T-helper 17 cell (primary cell): Measurements from ENCODE around the gene JSRP1. TPM values are rescaled to one million over a fixed set of nuclear protein-coding genes. Genes with fewer than 3 reads are reported as not detected.
A peak's percentile ranks its signal among the peaks of the same experiment; 100 is the strongest.

Experiments
- ATAC-seq: fragments of 150-1000 bp; cut with Tn5 transposase; 2 replicates; pipeline ENCODE4 v1.10.0; 2021; ENCODE audit warnings: mild to moderate bottlenecking, moderate library complexity
- DNase-seq, 3 donors: peaks; one replicate each; pipeline versions ENCODE4 v3.0.0 to v3.0.0-alpha.2; 2020 to 2021
- H3K9me3 ChIP-seq: one replicate; pipeline ENCODE4 v1.7.0; 2013; ENCODE audit warnings: low read length, mild to moderate bottlenecking; ENCODE audit not compliant: control insufficient read depth, poor library complexity, severe bottlenecking
- H3K27ac Mint-ChIP-seq: one replicate; pipeline ENCODE4 v1.8.0; 2022; ENCODE audit warnings: mild to moderate bottlenecking, moderate library complexity, mixed read lengths
- H3K27me3 Mint-ChIP-seq: one replicate; pipeline ENCODE4 v1.8.0; 2022; ENCODE audit warnings: mixed read lengths
- H3K36me3 Mint-ChIP-seq: one replicate; pipeline ENCODE4 v1.8.0; 2022; ENCODE audit warnings: low read depth, mixed read lengths
- H3K4me1 Mint-ChIP-seq: one replicate; pipeline ENCODE4 v1.8.0; 2022; ENCODE audit warnings: mild to moderate bottlenecking, mixed read lengths
- H3K4me3 Mint-ChIP-seq: one replicate; pipeline ENCODE4 v1.8.0; 2022; ENCODE audit warnings: mild to moderate bottlenecking, moderate library complexity, mixed read lengths
- total RNA-seq, 4 donors: library from RNA in 2 of 4; stranded (reverse) in 2 of 4; gene quantifications; one replicate each; pipeline ENCODE4 v1.2.3 and lab custom pipeline; 2022 to 2026

The JSRP1 gene
- total RNA-seq, 2 donors from 2014 or later: 0.55 to 1.0 TPM

DNA sequence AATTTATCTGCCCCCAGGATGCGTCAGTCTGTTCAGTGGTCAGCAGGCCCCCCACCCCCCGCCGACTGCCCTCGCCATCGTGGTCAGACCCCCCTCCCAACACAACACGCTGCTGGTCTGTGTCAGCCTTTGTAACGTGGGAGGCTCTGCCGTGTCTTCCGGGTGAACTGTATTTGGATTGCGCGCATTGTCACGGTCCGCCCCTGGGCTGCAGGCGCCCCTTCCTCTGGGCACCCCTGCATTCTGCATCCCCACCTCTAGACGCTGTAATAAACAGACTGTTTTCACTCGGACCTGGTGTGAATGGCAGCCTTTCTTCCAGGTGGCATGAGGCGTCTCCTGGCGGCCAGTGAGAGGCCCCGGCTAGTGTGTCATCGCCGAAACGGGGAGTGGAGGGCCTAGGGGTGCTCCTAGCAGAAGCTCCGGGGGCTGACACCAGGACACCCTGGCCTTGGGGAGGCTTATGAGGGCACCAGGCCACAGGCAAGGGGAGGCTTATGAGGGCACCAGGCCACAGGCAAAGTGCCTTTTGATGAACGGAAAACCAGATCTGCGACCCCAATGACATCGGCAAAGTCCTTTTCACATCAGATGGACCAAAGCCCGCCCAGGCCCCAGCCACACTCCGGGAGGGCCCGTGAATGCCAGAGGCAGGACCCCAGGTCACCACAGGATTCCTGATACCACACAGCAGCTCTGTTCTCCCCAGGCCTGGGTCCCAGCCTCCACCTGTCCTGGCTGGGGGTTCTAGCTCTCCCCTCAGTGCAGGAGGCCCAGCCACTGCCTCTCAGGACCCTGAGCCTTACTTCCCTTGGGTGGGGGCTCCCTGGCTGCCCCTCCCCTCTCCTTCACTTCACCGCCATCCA is 23.7 kb downstream of the JSRP1 start:
- no peaks in the 10 kb centered on the region for H3K27me3 Mint-ChIP-seq
- no peaks in the 10 kb centered on the region for H3K36me3 Mint-ChIP-seq
- ATAC-seq: no peak
- H3K4me1 Mint-ChIP-seq: peaks cover 24% of the 10 kb centered on the region
- DNase-seq: no peak
- no peak overlapping the region for H3K4me3 Mint-ChIP-seq
- H3K27ac Mint-ChIP-seq: peak overlapping the region; percentile 83
- H3K9me3 ChIP-seq: no peaks in the 10 kb centered on the region

- no peak for ATAC-seq
- no peak for DNase-seq
- peaks cover 23% of the 10 kb centered on the region for H3K4me1 Mint-ChIP-seq
- peak overlapping the region; percentile 32 for H3K27ac Mint-ChIP-seq
- H3K9me3 ChIP-seq: no peaks in the 10 kb centered on the region
- H3K4me3 Mint-ChIP-seq: no peak overlapping the region
- H3K27me3 Mint-ChIP-seq: no peaks in the 10 kb centered on the region
- no peaks in the 10 kb centered on the region for H3K36me3 Mint-ChIP-seq
These were observed 24.5 kb downstream of the JSRP1 start for GRCh38 chr19:2231621-2232221.

DNA sequence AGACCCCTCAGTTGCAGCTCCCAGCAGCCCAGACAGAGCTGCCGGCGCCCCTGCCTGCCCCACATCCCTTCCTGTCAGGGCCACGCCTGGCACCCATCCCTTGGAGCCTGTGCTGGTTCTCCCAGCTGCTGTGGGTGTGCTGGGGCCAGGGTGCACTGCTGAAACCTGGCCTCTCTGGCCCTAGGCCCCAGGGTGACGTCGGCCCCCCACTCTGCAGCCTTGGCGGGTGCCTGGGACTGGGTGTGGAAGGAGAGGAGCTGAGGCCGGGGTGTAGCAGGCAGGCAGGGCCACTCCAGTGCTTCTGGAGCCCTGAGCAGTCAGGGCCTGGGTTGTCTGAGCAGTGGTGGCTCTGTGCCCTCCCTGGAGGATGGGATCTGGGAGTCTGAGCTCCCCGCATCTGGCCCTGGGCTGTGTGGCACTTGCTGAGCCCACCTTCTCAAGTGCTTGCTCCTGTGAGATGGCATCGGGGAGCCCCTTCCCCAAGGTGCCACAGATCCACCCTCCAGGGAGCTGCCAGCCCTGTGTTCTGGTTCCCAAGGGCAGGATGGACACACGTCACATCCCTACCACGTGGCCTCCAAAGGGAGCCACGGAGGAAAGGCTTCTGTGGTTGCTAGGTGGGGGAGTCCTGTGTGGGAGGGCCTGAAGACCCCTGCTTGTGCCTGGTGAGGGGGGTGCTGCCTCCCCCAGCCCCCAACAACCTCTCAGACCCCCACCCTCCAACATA is 25.2 kb downstream of the JSRP1 start:
- Mint-ChIP-seq H3K27ac (no peak overlapping the region), H3K4me3 (no peak overlapping the region), H3K4me1 (peaks cover 18% of the 10 kb centered on the region), H3K36me3 (no peaks in the 10 kb centered on the region), H3K27me3 (no peaks in the 10 kb centered on the region)
- no peaks in the 10 kb centered on the region for H3K9me3 ChIP-seq
- DNase-seq (no peak), ATAC-seq (no peak)

DNA sequence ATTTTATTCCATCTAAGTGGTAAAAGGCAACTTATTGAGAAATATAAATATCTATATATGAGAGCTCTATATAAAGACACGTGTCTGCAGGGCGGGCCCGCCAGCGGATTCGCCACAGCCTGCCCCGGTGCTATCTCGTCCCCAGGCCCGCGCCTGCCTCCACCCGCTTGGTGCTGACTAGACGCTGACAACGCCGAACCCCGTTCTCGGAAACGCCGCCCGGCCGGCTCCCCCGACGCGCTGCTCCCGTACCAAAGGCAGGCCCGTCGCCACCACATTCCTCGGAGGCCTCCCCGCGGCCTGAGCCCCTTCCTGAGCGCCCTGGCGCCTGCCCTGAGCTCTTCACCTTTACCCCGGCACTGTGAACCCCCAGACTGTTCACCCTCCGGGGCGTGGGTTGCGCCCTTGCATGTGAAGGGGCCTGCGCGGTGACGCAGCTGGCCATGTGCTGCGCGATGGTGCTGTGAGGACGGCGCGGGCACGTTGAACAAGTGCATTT is 26.1 kb downstream of the JSRP1 start:
- no peaks in the 10 kb centered on the region for H3K9me3 ChIP-seq
- ATAC-seq (no peak), DNase-seq (no peak)
- no peak overlapping the region for H3K4me3 Mint-ChIP-seq
- H3K4me1 Mint-ChIP-seq: peaks cover 14% of the 10 kb centered on the region
- H3K27ac Mint-ChIP-seq: peak overlapping the region; percentile 37
- H3K36me3 Mint-ChIP-seq: peaks cover 2% of the 10 kb centered on the region
- H3K27me3 Mint-ChIP-seq: no peaks in the 10 kb centered on the region

DNA sequence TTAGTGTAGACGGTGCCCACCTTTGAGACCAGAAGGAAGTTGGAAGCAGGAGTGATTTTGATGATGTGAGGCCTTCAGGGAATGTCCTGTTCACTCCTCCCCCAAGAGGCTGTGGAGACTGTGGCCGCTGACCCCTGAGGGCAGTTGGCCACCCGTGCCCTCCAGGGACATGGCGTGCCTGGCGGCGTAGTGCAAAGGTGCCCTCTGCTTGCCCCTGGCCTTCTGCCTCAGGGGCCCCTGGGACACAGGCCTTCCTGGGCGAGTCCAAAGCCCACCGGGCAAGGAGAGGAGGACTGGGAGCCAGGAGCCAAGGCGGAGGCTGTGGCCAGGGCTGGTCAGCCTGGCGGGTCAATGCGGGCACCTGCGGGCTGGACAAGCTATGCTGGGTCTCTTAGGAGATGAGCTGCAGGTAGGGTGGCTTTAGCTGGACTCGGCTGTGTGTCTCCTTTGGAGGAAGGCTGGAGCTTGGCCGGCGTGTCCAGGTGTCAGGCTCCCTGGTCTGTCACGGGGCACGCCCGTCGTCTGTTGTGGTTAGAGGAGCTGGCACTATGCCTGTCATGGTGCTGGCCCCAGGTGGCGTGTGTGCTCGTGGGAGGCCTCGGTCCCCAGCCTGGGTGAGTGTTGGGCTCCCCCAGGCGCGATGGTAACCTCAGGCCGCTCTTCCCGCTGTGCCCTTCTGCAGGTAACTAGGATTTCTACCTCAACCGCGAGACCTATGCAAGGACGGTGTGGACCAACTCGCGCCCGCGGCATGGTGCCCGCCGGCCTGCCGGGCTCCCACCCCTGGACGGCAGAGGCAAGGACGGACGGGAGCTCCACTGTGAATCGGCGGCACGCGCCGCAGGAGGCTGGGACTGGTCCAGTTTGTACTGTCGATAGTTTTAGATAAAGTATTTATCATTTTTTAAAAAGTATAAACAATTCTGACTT is 26.8 kb downstream of the JSRP1 start:
- H3K9me3 ChIP-seq: no peaks in the 10 kb centered on the region
- Mint-ChIP-seq H3K27me3 (no peaks in the 10 kb centered on the region), H3K4me1 (peaks cover 10% of the 10 kb centered on the region), H3K36me3 (peaks cover 2% of the 10 kb centered on the region), H3K27ac (no peak overlapping the region), H3K4me3 (no peak overlapping the region)
- no peak for DNase-seq
- ATAC-seq: no peak

GRCh38 chr19:2228157-2229030 is 27.8 kb downstream of the JSRP1 start:
- ATAC-seq (no peak), DNase-seq (no peak)
- H3K27ac Mint-ChIP-seq: no peak overlapping the region
- no peaks in the 10 kb centered on the region for H3K9me3 ChIP-seq
- H3K27me3 Mint-ChIP-seq: no peaks in the 10 kb centered on the region
- H3K4me3 Mint-ChIP-seq: no peak overlapping the region
- peaks cover 5% of the 10 kb centered on the region for H3K36me3 Mint-ChIP-seq
- H3K4me1 Mint-ChIP-seq: peaks cover 8% of the 10 kb centered on the region

- H3K4me1 Mint-ChIP-seq: peaks cover 8% of the 10 kb centered on the region
- DNase-seq: no peak
These were observed 28.6 kb downstream of the JSRP1 start for GRCh38 chr19:2227415-2228156.

DNA sequence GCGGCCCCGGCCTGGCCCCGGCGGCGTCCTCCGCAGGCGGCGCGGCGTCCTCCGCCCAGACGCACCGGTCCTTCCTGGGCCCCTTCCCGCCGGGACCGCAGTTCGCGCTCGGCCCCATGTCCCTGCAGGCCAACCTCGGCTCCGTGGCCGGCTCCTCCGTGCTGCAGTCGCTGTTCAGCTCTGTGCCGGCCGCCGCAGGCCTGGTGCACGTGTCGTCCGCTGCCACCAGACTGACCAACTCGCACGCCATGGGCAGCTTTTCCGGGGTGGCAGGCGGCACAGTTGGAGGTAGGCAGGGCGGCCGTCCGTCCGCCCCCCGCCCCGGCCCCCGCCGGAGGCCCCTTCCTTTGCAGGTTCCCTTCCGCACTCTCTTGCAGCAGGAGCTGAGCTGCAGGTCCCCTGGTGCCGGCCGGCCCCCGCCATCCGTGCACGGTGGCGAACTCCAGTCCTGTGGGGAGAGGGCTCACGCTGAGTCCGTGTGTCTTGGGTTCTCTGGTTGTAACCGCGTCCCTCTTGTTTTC is 29.3 kb downstream of the JSRP1 start:
- H3K9me3 ChIP-seq: no peaks in the 10 kb centered on the region
- Mint-ChIP-seq H3K4me3 (no peak overlapping the region), H3K27me3 (no peaks in the 10 kb centered on the region), H3K27ac (no peak overlapping the region), H3K36me3 (peaks cover 5% of the 10 kb centered on the region), H3K4me1 (peaks cover 5% of the 10 kb centered on the region)
- ATAC-seq: no peak
- DNase-seq: no peak

More at GRCh38 chr19:2227415-2228156, 28.6 kb downstream of the JSRP1 start:
- no peak overlapping the region for H3K4me3 Mint-ChIP-seq
- ATAC-seq: peak; percentile 17
- H3K9me3 ChIP-seq: no peaks in the 10 kb centered on the region
- H3K27ac Mint-ChIP-seq: no peak overlapping the region
- H3K36me3 Mint-ChIP-seq: peaks cover 5% of the 10 kb centered on the region
- no peaks in the 10 kb centered on the region for H3K27me3 Mint-ChIP-seq

DNA sequence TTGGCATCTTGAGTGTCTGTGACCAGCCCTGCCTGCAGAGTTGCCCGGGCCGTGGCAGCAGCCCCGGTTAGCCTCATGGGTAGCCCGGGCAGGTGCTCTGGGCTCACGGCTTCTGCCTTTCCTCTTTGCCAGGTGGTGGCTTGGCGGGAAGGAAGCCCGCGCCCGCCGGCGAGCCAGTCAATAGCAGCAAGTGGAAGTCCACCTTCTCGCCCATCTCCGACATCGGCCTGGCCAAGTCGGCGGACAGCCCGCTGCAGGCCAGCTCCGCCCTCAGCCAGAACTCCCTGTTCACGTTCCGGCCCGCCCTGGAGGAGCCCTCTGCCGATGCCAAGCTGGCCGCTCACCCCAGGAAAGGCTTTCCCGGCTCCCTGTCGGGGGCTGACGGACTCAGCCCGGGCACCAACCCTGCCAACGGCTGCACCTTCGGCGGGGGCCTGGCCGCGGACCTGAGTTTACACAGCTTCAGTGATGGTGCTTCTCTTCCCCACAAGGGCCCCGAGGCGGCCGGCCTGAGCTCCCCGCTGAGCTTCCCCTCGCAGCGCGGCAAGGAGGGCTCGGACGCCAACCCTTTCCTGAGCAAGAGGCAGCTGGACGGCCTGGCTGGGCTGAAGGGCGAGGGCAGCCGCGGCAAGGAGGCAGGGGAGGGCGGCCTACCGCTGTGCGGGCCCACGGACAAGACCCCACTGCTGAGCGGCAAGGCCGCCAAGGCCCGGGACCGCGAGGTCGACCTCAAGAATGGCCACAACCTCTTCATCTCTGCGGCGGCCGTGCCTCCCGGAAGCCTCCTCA is 30.0 kb downstream of the JSRP1 start:
- H3K36me3 Mint-ChIP-seq: peaks cover 5% of the 10 kb centered on the region
- H3K4me1 Mint-ChIP-seq: peaks cover 5% of the 10 kb centered on the region
- ATAC-seq (no peak), DNase-seq (no peak)
- H3K9me3 ChIP-seq: no peaks in the 10 kb centered on the region
- no peaks in the 10 kb centered on the region for H3K27me3 Mint-ChIP-seq
- H3K27ac Mint-ChIP-seq: no peak overlapping the region
- H3K4me3 Mint-ChIP-seq: no peak overlapping the region

GRCh38 chr19:2225415-2226050 is 30.7 kb downstream of the JSRP1 start:
- Mint-ChIP-seq H3K4me3 (no peak overlapping the region), H3K36me3 (peaks cover 5% of the 10 kb centered on the region), H3K27ac (no peak overlapping the region), H3K27me3 (no peaks in the 10 kb centered on the region), H3K4me1 (peaks cover 5% of the 10 kb centered on the region)
- ATAC-seq (no peak), DNase-seq (no peak)
- no peaks in the 10 kb centered on the region for H3K9me3 ChIP-seq
